ENCODE results near the gene RBMS2.

GRCh38 chr12:56574210-56574609, 52.6 kb downstream of the RBMS2 start:
- TF ChIP-seq ESRRG (CRISPR knock-in tag; IDR thresholded peaks at IDR 0.05) (no peak), ARNTL (CRISPR knock-in tag; IDR thresholded peaks at IDR 0.05; ENCODE audit: borderline replicate concordance, low read depth) (no peak), TCF4 (CRISPR knock-in tag; IDR thresholded peaks at IDR 0.05; ENCODE audit: borderline replicate concordance) (no peak), OSR1 (CRISPR knock-in tag; IDR thresholded peaks at IDR 0.05) (no peak), CSRNP3 (CRISPR knock-in tag; IDR thresholded peaks at IDR 0.05) (no peak), CREB5 (CRISPR knock-in tag; IDR thresholded peaks at IDR 0.05; ENCODE audit: low read depth) (no peak), ZFP3 (CRISPR knock-in tag; IDR thresholded peaks at IDR 0.05) (no peak), PATZ1 (CRISPR knock-in tag; IDR thresholded peaks at IDR 0.05; ENCODE audit: borderline replicate concordance) (no peak), SNAI2 (CRISPR knock-in tag; IDR thresholded peaks at IDR 0.05) (no peak), ZC3H10 (CRISPR knock-in tag; IDR thresholded peaks at IDR 0.05) (no peak)
